SK-N-SH treated with all-trans-retinoic acid at 6 μM for 48 hours (cell line): Measurements from ENCODE around the gene ITLN1.
"Not testable (repeated sequence)": the region's sequence is repeated elsewhere in the genome, so short reads cannot be mapped to it uniquely, and the experiment has no call there.

ENCODE experiments used
- ATAC-seq: fragments of 200-7000 bp; cut with Tn5 transposase; 3 replicates; pipeline ENCODE4 v1.9.1; 2020; ENCODE audit warnings: mild to moderate bottlenecking, moderate library complexity
- ARNTL ChIP-seq: fragments of 450-650 bp; formaldehyde crosslinking; IDR thresholded peaks from 2 replicates; pipeline ENCODE4 v1.5.0; 2020; ENCODE audit warnings: low read depth, mild to moderate bottlenecking, moderate library complexity, borderline replicate concordance
- BACH2 ChIP-seq: fragments of 250-450 bp; sonication (Bioruptor Pico); IDR thresholded peaks from 2 replicates; pipeline ENCODE4 v1.9.0; 2021; ENCODE audit warnings: mild to moderate bottlenecking, borderline replicate concordance
- CSDC2 ChIP-seq: fragments of 250-450 bp; sonication (Bioruptor Pico); IDR thresholded peaks from 2 replicates; pipeline ENCODE4 v1.5.0; 2020; ENCODE audit warnings: mild to moderate bottlenecking, moderate library complexity
- ESRRG ChIP-seq: fragments of 250-450 bp; sonication (Bioruptor Pico); IDR thresholded peaks from 2 replicates; pipeline ENCODE4 v1.6.1; 2021; ENCODE audit warnings: mild to moderate bottlenecking
- GLIS3 ChIP-seq: fragments of 250-450 bp; sonication (Bioruptor Pico); IDR thresholded peaks from 2 replicates; pipeline ENCODE4 v1.5.0; 2020; ENCODE audit warnings: mild to moderate bottlenecking, moderate library complexity
- ISL1 ChIP-seq: fragments of 250-450 bp; sonication (Bioruptor Pico); IDR thresholded peaks from 2 replicates; pipeline ENCODE4 v2.1.2; 2022; ENCODE audit warnings: mild to moderate bottlenecking, moderate library complexity
- OSR1 ChIP-seq: fragments of 250-450 bp; sonication (Bioruptor Pico); IDR thresholded peaks from 2 replicates; pipeline ENCODE4 v1.8.0; 2022; ENCODE audit warnings: moderate library complexity, mild to moderate bottlenecking, inconsistent platforms
- PPARA ChIP-seq: fragments of 250-450 bp; sonication (Bioruptor Pico); IDR thresholded peaks from 2 replicates; pipeline ENCODE4 v1.5.0; 2020; ENCODE audit warnings: mild to moderate bottlenecking, borderline replicate concordance
- RARB ChIP-seq: fragments of 250-450 bp; sonication (Bioruptor Pico); IDR thresholded peaks from 2 replicates; pipeline ENCODE4 v1.8.0; 2021; ENCODE audit warnings: mild to moderate bottlenecking, moderate library complexity
- SNAI2 ChIP-seq: fragments of 250-450 bp; sonication (Bioruptor Pico); IDR thresholded peaks from 2 replicates; pipeline ENCODE4 v1.5.0; 2020; ENCODE audit warnings: mild to moderate bottlenecking, moderate library complexity
- TCF4 ChIP-seq: fragments of 250-450 bp; sonication (Bioruptor Pico); IDR thresholded peaks from 2 replicates; pipeline ENCODE4 v1.8.0; 2021; ENCODE audit warnings: mild to moderate bottlenecking, moderate library complexity, borderline replicate concordance
- TOX ChIP-seq: fragments of 250-450 bp; sonication (Bioruptor Pico); IDR thresholded peaks from 2 replicates; pipeline ENCODE4 v1.8.0; 2021; ENCODE audit warnings: mild to moderate bottlenecking, moderate library complexity, borderline replicate concordance
- ZC3H10 ChIP-seq: fragments of 250-450 bp; sonication (Bioruptor Pico); IDR thresholded peaks from 2 replicates; pipeline ENCODE4 v1.5.1; 2021; ENCODE audit warnings: mild to moderate bottlenecking, moderate library complexity
- ZFP30 ChIP-seq: fragments of 450-650 bp; formaldehyde crosslinking; IDR thresholded peaks from 2 replicates; pipeline ENCODE4 v1.5.0; 2022; ENCODE audit warnings: mild to moderate bottlenecking, moderate library complexity
- ZNF565 ChIP-seq: fragments of 450-650 bp; formaldehyde crosslinking; conservative IDR thresholded peaks from 2 replicates; pipeline ENCODE4 v1.5.0; 2020; ENCODE audit warnings: low read depth, mild to moderate bottlenecking, moderate library complexity
- ZNF70 ChIP-seq: fragments of 450-650 bp; formaldehyde crosslinking; IDR thresholded peaks from 2 replicates; pipeline ENCODE4 v1.5.0; 2020; ENCODE audit warnings: mild to moderate bottlenecking, moderate library complexity
- ZNF8 ChIP-seq: fragments of 450-650 bp; formaldehyde crosslinking; IDR thresholded peaks from 2 replicates; pipeline ENCODE4 v1.5.0; 2020; ENCODE audit warnings: mild to moderate bottlenecking, moderate library complexity
- TF ChIP-seq, protein P1 (sequence below): fragments of 250-450 bp; sonication (Bioruptor Pico); IDR thresholded peaks from 2 replicates; pipeline ENCODE4 v1.8.0; 2020; ENCODE audit warnings: mild to moderate bottlenecking, moderate library complexity, borderline replicate concordance
- TF ChIP-seq, protein P2 (sequence below): fragments of 250-450 bp; sonication (Bioruptor Pico); IDR thresholded peaks from 2 replicates; pipeline ENCODE4 v1.8.0; 2021; ENCODE audit warnings: low read depth, mild to moderate bottlenecking, moderate library complexity, borderline replicate concordance
- TF ChIP-seq, protein P3 (sequence below): fragments of 250-450 bp; sonication (Bioruptor Pico); IDR thresholded peaks from 2 replicates; pipeline ENCODE4 v1.5.0; 2020; ENCODE audit warnings: mild to moderate bottlenecking, moderate library complexity

Gene ITLN1

DNA sequence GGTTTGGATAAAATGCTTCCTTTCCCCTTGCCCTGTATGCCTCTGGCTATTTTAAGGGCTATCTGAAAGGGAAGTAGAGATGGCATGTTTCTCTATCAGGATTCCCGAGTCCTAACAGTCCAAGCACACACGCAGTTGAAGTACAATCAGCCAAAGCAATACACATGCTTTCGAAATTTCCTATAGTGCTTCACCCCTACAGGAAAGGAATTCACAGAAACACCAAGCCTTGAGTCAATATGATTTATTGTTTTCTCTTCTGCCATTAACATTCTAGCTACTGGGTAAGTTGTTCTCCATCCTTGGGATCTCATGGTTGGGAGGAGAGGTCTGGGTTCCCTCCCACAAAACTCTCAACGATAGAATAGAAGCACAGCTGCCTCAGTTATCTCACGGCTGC lies 8.7 kb downstream of the ITLN1 start:
- no peak for TF ChIP-seq ARNTL (CRISPR knock-in tag)
- TF ChIP-seq ZNF70 (CRISPR knock-in tag): no peak
- TF ChIP-seq TCF4 (CRISPR knock-in tag): no peak
- TF ChIP-seq SNAI2 (CRISPR knock-in tag): no peak
- TF ChIP-seq ESRRG (CRISPR knock-in tag): no peak
- ATAC-seq: no peak

DNA sequence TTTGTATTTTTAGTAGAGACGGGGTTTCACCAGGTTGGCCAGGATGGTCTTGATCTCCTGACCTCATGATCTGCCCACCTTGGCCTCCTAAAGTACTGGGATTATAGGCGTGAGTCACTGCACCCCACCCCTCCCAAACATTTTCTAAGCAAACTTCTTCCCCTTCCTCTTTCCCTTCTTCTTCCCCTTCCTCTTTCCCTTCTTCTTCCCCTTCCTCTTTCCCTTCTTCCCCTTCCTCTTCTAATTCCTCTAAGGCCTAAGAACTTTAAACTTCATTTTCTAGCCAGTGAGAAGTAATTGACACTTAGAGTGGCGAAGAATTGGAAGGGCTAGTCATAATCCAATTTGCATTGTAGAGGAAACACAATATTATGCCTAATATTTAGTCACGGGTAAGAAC lies 9.4 kb downstream of the ITLN1 start:
- not testable (repeated sequence) for ATAC-seq

DNA sequence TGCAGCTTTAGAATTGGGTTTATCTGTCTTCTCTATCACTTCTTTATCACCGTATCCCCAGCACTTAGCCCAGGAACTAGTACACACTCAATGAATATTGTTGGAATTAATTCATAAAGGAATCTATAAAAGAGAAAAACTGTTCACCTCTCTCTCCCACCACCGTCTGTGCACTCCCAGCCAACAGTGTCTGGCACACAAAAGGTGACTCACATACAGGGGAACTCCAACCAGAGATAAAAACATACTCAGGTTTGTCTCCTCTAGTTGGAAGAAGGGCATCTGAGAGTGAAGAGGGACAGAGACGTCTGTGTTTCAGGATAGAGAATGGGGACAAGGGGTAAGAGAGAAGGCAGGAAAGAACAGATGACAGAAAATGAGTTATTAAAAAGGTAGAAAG lies 10.0 kb downstream of the ITLN1 start:
- TF ChIP-seq TCF4 (CRISPR knock-in tag) (no peak), ZNF8 (no peak), ARNTL (CRISPR knock-in tag) (no peak), RARB (CRISPR knock-in tag) (no peak), BACH2 (CRISPR knock-in tag) (no peak), ZC3H10 (no peak), OSR1 (CRISPR knock-in tag) (no peak), ESRRG (CRISPR knock-in tag) (no peak), CSDC2 (CRISPR knock-in tag) (no peak), ZNF565 (CRISPR knock-in tag) (no peak), ZNF70 (CRISPR knock-in tag) (no peak), ISL1 (no peak), TOX (CRISPR knock-in tag) (no peak), GLIS3 (CRISPR knock-in tag) (no peak)
- TF ChIP-seq, protein P1, sequence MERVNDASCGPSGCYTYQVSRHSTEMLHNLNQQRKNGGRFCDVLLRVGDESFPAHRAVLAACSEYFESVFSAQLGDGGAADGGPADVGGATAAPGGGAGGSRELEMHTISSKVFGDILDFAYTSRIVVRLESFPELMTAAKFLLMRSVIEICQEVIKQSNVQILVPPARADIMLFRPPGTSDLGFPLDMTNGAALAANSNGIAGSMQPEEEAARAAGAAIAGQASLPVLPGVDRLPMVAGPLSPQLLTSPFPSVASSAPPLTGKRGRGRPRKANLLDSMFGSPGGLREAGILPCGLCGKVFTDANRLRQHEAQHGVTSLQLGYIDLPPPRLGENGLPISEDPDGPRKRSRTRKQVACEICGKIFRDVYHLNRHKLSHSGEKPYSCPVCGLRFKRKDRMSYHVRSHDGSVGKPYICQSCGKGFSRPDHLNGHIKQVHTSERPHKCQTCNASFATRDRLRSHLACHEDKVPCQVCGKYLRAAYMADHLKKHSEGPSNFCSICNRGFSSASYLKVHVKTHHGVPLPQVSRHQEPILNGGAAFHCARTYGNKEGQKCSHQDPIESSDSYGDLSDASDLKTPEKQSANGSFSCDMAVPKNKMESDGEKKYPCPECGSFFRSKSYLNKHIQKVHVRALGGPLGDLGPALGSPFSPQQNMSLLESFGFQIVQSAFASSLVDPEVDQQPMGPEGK (CRISPR knock-in tag): no peak
- TF ChIP-seq, protein P2, sequence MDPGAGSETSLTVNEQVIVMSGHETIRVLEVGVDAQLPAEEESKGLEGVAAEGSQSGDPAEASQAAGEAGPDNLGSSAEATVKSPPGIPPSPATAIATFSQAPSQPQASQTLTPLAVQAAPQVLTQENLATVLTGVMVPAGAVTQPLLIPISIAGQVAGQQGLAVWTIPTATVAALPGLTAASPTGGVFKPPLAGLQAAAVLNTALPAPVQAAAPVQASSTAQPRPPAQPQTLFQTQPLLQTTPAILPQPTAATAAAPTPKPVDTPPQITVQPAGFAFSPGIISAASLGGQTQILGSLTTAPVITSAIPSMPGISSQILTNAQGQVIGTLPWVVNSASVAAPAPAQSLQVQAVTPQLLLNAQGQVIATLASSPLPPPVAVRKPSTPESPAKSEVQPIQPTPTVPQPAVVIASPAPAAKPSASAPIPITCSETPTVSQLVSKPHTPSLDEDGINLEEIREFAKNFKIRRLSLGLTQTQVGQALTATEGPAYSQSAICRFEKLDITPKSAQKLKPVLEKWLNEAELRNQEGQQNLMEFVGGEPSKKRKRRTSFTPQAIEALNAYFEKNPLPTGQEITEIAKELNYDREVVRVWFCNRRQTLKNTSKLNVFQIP (CRISPR knock-in tag): no peak
- ATAC-seq: no peak

DNA sequence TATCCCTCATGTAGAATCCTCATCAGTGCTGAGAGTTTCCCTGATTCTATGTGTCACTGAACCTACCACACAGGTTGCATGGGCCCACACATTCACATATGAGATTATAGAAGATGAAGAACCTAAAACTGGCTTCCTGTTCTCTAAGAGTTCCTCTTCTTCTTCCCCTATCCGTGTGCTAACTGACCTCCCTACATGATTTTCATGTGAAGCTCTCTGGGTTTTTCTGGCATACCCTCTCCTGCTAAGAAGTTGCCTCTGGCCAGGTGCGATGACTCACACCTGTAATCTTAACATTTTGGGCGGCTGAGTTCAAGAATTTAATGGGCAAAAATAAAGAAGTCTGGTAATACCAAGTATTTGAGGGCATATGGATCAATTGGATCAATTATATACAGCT lies 16.8 kb downstream of the ITLN1 start:
- no peak for TF ChIP-seq PPARA (CRISPR knock-in tag)
- no peak for ATAC-seq

DNA sequence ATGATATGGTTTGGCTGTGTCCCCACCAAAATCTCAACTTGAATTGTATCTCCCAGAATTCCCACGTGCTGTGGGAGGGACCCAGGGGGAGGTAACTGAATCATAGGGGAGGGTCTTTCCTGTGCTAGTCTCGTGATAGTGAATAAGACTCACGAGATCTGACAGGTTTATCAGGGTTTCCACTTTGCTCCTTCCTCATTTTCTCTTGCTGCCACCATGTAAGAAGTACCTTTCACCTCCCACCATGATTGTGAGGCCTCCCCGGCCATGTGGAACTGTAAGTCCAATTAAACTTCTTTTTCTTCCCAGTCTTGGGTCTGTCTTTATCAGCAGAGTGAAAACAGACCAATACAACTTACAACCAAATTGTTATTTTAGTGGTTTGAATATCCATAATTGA lies 17.3 kb downstream of the ITLN1 start:
- ATAC-seq: not testable (repeated sequence)

DNA sequence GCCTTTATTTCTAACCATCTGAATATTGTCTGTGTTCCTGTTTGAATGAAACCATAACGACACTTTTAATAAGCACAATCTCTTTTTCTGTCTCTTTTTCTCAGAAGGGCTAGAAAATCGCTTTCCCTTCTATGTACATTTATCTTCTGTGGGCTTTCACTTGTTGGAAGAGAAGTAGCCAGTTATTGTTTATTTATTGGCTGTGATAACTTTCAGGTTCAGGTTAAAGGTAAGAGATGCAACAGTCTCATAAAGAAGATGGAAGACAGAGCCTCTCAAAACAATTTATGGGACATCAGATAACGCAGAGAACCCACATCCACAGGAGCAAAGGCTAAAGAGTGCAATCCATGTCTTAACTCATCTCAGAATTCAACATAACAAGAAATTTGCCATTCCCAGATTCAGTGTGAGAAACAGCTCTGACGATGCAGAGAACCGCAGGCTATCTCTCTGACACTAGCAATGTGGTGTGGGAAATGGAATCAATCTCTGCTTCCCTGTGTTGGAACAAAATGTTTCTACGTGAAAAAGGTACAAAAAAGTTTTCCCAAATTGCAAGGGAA lies 18.2 kb downstream of the ITLN1 start:
- no peak for ATAC-seq
- no peak for TF ChIP-seq ZNF70 (CRISPR knock-in tag)

DNA sequence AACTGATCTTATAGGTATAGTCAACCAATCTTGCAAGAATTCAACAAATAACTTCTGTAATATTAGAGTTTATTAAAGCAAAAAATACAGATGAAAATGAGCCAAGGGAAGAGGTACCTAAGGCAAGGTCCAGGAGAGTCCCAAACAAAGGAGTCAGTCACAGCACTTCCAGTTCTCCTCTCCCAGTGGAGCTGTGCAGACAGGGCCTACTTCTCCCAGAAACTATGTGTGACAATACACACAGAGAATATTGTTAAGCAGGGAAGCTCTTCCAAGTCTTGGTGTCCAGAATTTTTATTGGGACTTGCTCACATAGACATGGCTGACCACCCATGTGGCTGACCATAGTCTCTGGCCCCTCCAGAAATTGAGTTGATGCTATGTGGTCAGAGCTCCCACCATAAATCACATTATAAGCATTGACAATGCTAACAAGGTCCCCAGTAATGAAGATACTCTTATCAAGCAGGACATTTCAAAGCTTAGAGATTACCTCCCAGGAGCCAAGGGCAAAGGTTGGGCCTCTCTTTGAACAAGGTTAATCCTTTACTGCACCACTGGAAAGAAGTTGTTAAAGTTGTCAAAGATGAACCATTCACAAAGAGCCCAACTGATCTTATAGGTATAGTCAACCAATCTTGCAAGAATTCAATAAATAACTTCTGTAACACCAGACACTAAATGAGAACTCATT lies 18.8 kb downstream of the ITLN1 start:
- ATAC-seq: no peak
- no peak for TF ChIP-seq ISL1
- no peak for TF ChIP-seq PPARA (CRISPR knock-in tag)
- TF ChIP-seq ZFP30 (CRISPR knock-in tag): no peak
- TF ChIP-seq ZNF70 (CRISPR knock-in tag): no peak
- no peak for TF ChIP-seq ZNF8
- TF ChIP-seq, protein P3, sequence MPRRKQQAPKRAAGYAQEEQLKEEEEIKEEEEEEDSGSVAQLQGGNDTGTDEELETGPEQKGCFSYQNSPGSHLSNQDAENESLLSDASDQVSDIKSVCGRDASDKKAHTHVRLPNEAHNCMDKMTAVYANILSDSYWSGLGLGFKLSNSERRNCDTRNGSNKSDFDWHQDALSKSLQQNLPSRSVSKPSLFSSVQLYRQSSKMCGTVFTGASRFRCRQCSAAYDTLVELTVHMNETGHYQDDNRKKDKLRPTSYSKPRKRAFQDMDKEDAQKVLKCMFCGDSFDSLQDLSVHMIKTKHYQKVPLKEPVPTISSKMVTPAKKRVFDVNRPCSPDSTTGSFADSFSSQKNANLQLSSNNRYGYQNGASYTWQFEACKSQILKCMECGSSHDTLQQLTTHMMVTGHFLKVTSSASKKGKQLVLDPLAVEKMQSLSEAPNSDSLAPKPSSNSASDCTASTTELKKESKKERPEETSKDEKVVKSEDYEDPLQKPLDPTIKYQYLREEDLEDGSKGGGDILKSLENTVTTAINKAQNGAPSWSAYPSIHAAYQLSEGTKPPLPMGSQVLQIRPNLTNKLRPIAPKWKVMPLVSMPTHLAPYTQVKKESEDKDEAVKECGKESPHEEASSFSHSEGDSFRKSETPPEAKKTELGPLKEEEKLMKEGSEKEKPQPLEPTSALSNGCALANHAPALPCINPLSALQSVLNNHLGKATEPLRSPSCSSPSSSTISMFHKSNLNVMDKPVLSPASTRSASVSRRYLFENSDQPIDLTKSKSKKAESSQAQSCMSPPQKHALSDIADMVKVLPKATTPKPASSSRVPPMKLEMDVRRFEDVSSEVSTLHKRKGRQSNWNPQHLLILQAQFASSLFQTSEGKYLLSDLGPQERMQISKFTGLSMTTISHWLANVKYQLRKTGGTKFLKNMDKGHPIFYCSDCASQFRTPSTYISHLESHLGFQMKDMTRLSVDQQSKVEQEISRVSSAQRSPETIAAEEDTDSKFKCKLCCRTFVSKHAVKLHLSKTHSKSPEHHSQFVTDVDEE: no peak
- TF ChIP-seq, protein P2 (CRISPR knock-in tag): no peak
- no peak for TF ChIP-seq TCF4 (CRISPR knock-in tag)
- TF ChIP-seq, protein P1 (CRISPR knock-in tag): no peak
- no peak for TF ChIP-seq ESRRG (CRISPR knock-in tag)
- TF ChIP-seq TOX (CRISPR knock-in tag): no peak
